GM23338 (cell line): ENCODE results near the gene NCKAP5. TPM values are rescaled to one million over a fixed set of nuclear protein-coding genes. Genes with fewer than 3 reads are reported as not detected.

Experiments
- ATAC-seq: fragments of 200-7000 bp; cut with Tn5 transposase; 3 replicates; pipeline ENCODE4 v1.9.1; 2020
- DNase-seq: peaks from one replicate; pipeline ENCODE4 v3.0.0-alpha.2; 2015; ENCODE audit warnings: low spot score
- H2AFZ ChIP-seq: fragments of 200-600 bp; sonication (generic); 2 replicates; pipeline ENCODE4 v1.8.0; 2016; ENCODE audit warnings: antibody characterized with exemption, mild to moderate bottlenecking, moderate library complexity
- H3F3A ChIP-seq: fragments of 200-600 bp; sonication (generic); replicated peaks from 2 replicates; pipeline ENCODE4 v1.8.0; 2017; ENCODE audit warnings: antibody characterized with exemption, mixed run types, low read depth
- H3K27ac ChIP-seq: fragments of 200-600 bp; sonication (generic); 2 replicates; pipeline ENCODE4 v1.6.1; 2016; ENCODE audit warnings: low read depth
- H3K27me3 ChIP-seq: fragments of 200-600 bp; sonication (generic); 2 replicates; pipeline ENCODE4 v1.8.0; 2016; ENCODE audit warnings: mild to moderate bottlenecking, mixed run types, moderate library complexity; ENCODE audit not compliant: insufficient read depth
- H3K36me3 ChIP-seq: fragments of 200-600 bp; sonication (generic); 2 replicates; pipeline ENCODE4 v1.8.0; 2016; ENCODE audit warnings: mild to moderate bottlenecking; ENCODE audit not compliant: insufficient read depth
- H3K4me1 ChIP-seq: fragments of 200-600 bp; sonication (generic); 2 replicates; pipeline ENCODE4 v1.8.0; 2016; ENCODE audit warnings: mild to moderate bottlenecking, moderate library complexity; ENCODE audit not compliant: insufficient read depth
- H3K4me2 ChIP-seq: fragments of 200-600 bp; sonication (generic); 2 replicates; pipeline ENCODE4 v1.7.1; 2017; ENCODE audit warnings: mixed run types
- H3K4me3 ChIP-seq: fragments of 200-600 bp; sonication (generic); 2 replicates; pipeline ENCODE4 v1.6.1; 2016; ENCODE audit warnings: mixed run types
- H3K79me2 ChIP-seq: fragments of 200-600 bp; sonication (generic); replicated peaks from 2 replicates; pipeline ENCODE4 v1.8.0; 2017; ENCODE audit warnings: mild to moderate bottlenecking; ENCODE audit not compliant: insufficient read depth
- H3K9me2 ChIP-seq: fragments of 200-600 bp; sonication (generic); 2 replicates; pipeline ENCODE4 v1.8.0; 2017; ENCODE audit not compliant: insufficient read depth
- H4K20me1 ChIP-seq: fragments of 200-600 bp; sonication (generic); replicated peaks from 2 replicates; pipeline ENCODE4 v1.8.0; 2017; ENCODE audit warnings: mild to moderate bottlenecking; ENCODE audit not compliant: insufficient read depth
- H3K27ac Mint-ChIP-seq: 2 replicates; pipeline ENCODE4 v1.8.0; 2020; ENCODE audit warnings: inconsistent platforms, mild to moderate bottlenecking, moderate library complexity, mixed read lengths
- H3K27me3 Mint-ChIP-seq: 3 replicates; pipeline ENCODE4 v1.8.0; 2022; ENCODE audit warnings: low read depth, mild to moderate bottlenecking, moderate library complexity, mixed read lengths, inconsistent platforms; ENCODE audit not compliant: insufficient read depth, poor library complexity
- H3K36me3 Mint-ChIP-seq: 3 replicates; pipeline ENCODE4 v1.8.0; 2021; ENCODE audit warnings: low read depth, mild to moderate bottlenecking, inconsistent platforms, moderate library complexity, mixed read lengths
- H3K4me1 Mint-ChIP-seq: 3 replicates; pipeline ENCODE4 v1.8.0; 2020; ENCODE audit warnings: mild to moderate bottlenecking, inconsistent platforms, mixed read lengths
- H3K4me3 Mint-ChIP-seq: 3 replicates; pipeline ENCODE4 v1.8.0; 2021; ENCODE audit warnings: moderate library complexity, mild to moderate bottlenecking, inconsistent platforms, mixed read lengths
- H3K9me3 Mint-ChIP-seq: 3 replicates; pipeline ENCODE4 v1.8.0; 2020; ENCODE audit warnings: moderate library complexity, mild to moderate bottlenecking, inconsistent platforms, mixed read lengths
- CREB1 ChIP-seq: fragments of 250-450 bp; sonication (Bioruptor Pico); IDR thresholded peaks from 2 replicates; pipeline ENCODE4 v1.5.0; 2020; ENCODE audit warnings: low read depth, mild to moderate bottlenecking, moderate library complexity
- CTCF ChIP-seq, 2 experiments: fragments of 200-600 bp in 1 of 2; sonication (generic) in 1 of 2; conservative IDR thresholded peaks; 2 replicates each; pipeline versions ENCODE4 v1.5.1 to v1.6.1; 2016 to 2017; ENCODE audit warnings: antibody characterized with exemption in 2 of 2, low read depth in 2 of 2, mild to moderate bottlenecking in 2 of 2, moderate library complexity in 1 of 2
- EZH2 ChIP-seq: fragments of 200-600 bp; sonication (generic); IDR thresholded peaks from one replicate; pipeline ENCODE4 v1.8.0; 2017; ENCODE audit warnings: antibody characterized with exemption, mild to moderate bottlenecking, low read depth; ENCODE audit not compliant: unreplicated experiment
- EZH2phosphoT487 ChIP-seq: fragments of 200-600 bp; sonication (generic); IDR thresholded peaks from one replicate; pipeline ENCODE4 v1.8.1; 2018; ENCODE audit warnings: antibody characterized with exemption; ENCODE audit not compliant: unreplicated experiment
- JUNB ChIP-seq: IDR thresholded peaks from one replicate; pipeline ENCODE4 v1.6.1; 2016; ENCODE audit warnings: antibody characterized with exemption; ENCODE audit not compliant: unreplicated experiment
- NANOG ChIP-seq: IDR thresholded peaks from 2 replicates; pipeline ENCODE4 v1.6.1; 2016; ENCODE audit warnings: antibody characterized with exemption, borderline replicate concordance
- POLR2AphosphoS5 ChIP-seq: IDR thresholded peaks from 2 replicates; pipeline ENCODE4 v1.6.1; 2016; ENCODE audit warnings: antibody characterized with exemption, low read depth
- STAT1 ChIP-seq: IDR thresholded peaks from one replicate; pipeline ENCODE4 v1.6.1; 2016; ENCODE audit warnings: antibody characterized with exemption; ENCODE audit not compliant: unreplicated experiment
- ZNF114 ChIP-seq: fragments of 250-450 bp; sonication (Bioruptor Pico); IDR thresholded peaks from 2 replicates; pipeline ENCODE4 v1.5.0; 2020; ENCODE audit warnings: mild to moderate bottlenecking, moderate library complexity
- ZNF331 ChIP-seq: fragments of 250-450 bp; sonication (Bioruptor Pico); IDR thresholded peaks from 2 replicates; pipeline ENCODE4 v1.5.0; 2020; ENCODE audit warnings: low read depth, mild to moderate bottlenecking, moderate library complexity
- ZNF462 ChIP-seq: fragments of 250-450 bp; sonication (Bioruptor Pico); IDR thresholded peaks from 2 replicates; pipeline ENCODE4 v1.5.0; 2020; ENCODE audit warnings: mild to moderate bottlenecking, moderate library complexity
- polyA plus RNA-seq: library from polyadenylated mRNA; unstranded; fragments of >200 nt; fragmentation: Nextera tagmentation; extraction: Ambion mirVana; gene quantifications from 2 replicates; pipeline ENCODE4 v1.2.1, GENCODE V29; 2016
- total RNA-seq: library from RNA; depleted of rRNA; stranded (reverse); fragments of >200 nt; shearing (Covaris generic); gene quantifications from 2 replicates; pipeline ENCODE4 v1.2.3, GENCODE V29; 2014
- TF ChIP-seq, protein P1 (sequence below): IDR thresholded peaks from one replicate; pipeline ENCODE4 v1.6.1; 2018; ENCODE audit warnings: antibody characterized with exemption; ENCODE audit not compliant: unreplicated experiment
- TF ChIP-seq, protein P2 (sequence below): IDR thresholded peaks from 2 replicates; pipeline ENCODE4 v1.6.1; 2016; ENCODE audit warnings: antibody characterized with exemption

NCKAP5 gene
- total and polyA plus RNA-seq, 2 experiments from 2014 or later = 0.34 to 0.73 TPM

DNA sequence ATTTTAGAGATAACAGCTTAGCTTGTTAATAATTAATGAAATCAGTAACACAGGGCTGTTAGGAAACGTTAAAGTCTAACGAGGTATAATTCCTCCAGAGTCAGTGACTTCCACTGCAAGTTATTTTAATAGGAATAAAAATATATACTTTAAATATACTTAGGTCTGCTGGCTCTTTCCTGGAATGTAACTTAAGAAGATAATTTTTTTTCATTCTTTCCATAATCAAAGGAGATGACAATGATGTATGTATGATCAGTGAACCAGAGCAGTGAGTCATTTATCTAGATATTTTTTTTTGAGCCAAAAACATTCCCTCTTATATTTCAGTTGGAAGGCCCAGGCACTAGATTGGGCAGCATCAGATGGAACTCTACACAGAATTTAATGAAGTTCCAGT lies 794.1 kb downstream of the NCKAP5 start (continued):
- TF ChIP-seq, protein P1, sequence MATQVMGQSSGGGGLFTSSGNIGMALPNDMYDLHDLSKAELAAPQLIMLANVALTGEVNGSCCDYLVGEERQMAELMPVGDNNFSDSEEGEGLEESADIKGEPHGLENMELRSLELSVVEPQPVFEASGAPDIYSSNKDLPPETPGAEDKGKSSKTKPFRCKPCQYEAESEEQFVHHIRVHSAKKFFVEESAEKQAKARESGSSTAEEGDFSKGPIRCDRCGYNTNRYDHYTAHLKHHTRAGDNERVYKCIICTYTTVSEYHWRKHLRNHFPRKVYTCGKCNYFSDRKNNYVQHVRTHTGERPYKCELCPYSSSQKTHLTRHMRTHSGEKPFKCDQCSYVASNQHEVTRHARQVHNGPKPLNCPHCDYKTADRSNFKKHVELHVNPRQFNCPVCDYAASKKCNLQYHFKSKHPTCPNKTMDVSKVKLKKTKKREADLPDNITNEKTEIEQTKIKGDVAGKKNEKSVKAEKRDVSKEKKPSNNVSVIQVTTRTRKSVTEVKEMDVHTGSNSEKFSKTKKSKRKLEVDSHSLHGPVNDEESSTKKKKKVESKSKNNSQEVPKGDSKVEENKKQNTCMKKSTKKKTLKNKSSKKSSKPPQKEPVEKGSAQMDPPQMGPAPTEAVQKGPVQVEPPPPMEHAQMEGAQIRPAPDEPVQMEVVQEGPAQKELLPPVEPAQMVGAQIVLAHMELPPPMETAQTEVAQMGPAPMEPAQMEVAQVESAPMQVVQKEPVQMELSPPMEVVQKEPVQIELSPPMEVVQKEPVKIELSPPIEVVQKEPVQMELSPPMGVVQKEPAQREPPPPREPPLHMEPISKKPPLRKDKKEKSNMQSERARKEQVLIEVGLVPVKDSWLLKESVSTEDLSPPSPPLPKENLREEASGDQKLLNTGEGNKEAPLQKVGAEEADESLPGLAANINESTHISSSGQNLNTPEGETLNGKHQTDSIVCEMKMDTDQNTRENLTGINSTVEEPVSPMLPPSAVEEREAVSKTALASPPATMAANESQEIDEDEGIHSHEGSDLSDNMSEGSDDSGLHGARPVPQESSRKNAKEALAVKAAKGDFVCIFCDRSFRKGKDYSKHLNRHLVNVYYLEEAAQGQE = no peak
- TF ChIP-seq STAT1 = no peak

- H3K36me3 ChIP-seq = no peaks in the 10 kb centered on the region
- no peaks in the 10 kb centered on the region for H3K79me2 ChIP-seq
- H3K27me3 ChIP-seq = no peaks in the 10 kb centered on the region
- H3K4me2 ChIP-seq = no peak overlapping the region
- no peaks in the 10 kb centered on the region for H4K20me1 ChIP-seq
- no peak overlapping the region for H3K4me3 ChIP-seq
- no peaks in the 10 kb centered on the region for H3K9me3 Mint-ChIP-seq
- no peak for DNase-seq
- no peaks in the 10 kb centered on the region for H3K36me3 Mint-ChIP-seq
- no peaks in the 10 kb centered on the region for H3K27me3 Mint-ChIP-seq
- H3K4me3 Mint-ChIP-seq = no peak overlapping the region
- no peak overlapping the region for H3K27ac ChIP-seq
- H3K9me2 ChIP-seq = no peaks in the 10 kb centered on the region; the same call in none of the 2 replicates
- H3K4me1 Mint-ChIP-seq = peaks cover 3% of the 10 kb centered on the region; the same call in 1 of the 3 replicates
- H3K4me1 ChIP-seq = no peaks in the 10 kb centered on the region; the same call in 1 of the 2 replicates
- H3K27ac Mint-ChIP-seq = no peak overlapping the region
- H3F3A ChIP-seq = no peaks in the 10 kb centered on the region
- H2AFZ ChIP-seq = no peak overlapping the region
- ATAC-seq = no peak
- TF ChIP-seq EZH2phosphoT487 (no peak), EZH2 (no peak), CTCF (conservative IDR thresholded peaks at IDR 0.05; ENCODE audit: low read depth in 2 of 2) (no peak), ZNF114 (CRISPR knock-in tag) (no peak), ZNF462 (no peak), STAT1 (no peak), NANOG (no peak), JUNB (no peak), POLR2AphosphoS5 (no peak), ZNF331 (CRISPR knock-in tag) (no peak), CREB1 (CRISPR knock-in tag) (no peak)
- TF ChIP-seq, protein P2, sequence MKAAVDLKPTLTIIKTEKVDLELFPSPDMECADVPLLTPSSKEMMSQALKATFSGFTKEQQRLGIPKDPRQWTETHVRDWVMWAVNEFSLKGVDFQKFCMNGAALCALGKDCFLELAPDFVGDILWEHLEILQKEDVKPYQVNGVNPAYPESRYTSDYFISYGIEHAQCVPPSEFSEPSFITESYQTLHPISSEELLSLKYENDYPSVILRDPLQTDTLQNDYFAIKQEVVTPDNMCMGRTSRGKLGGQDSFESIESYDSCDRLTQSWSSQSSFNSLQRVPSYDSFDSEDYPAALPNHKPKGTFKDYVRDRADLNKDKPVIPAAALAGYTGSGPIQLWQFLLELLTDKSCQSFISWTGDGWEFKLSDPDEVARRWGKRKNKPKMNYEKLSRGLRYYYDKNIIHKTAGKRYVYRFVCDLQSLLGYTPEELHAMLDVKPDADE = no peak
These were observed 794.9 kb downstream of the NCKAP5 start for GRCh38 chr2:132773331-132773730.
